ENCODE data around the gene ANTXR2. TPM values are rescaled to one million over a fixed set of nuclear protein-coding genes. Genes with fewer than 3 reads are reported as not detected.
A peak's percentile ranks its signal among the peaks of the same experiment; 100 is the strongest.

ANTXR2 gene
- total and polyA plus RNA-seq, 2 donors (not counting 3 experiments of a cell fraction or from before 2014, with no cell fraction given): 6.6 to 64.6 TPM

GRCh38 chr4:79851625-79852304 is 221.3 kb downstream of the ANTXR2 start:
- intact Hi-C loops (cut with micrococcal nuclease): no loop called here
- FAIRE-seq: no peak
- Histone ChIP-seq H3K4me1 (ENCODE audit: control insufficient read depth, extremely low read depth, insufficient read depth, low read length) (peaks cover 8% of the 10 kb centered on the region), H3K27me3 (ENCODE audit: control insufficient read depth in 2 of 2, insufficient read depth in 2 of 2, low read length in 2 of 2) (no peaks in the 10 kb centered on the region), H3K79me2 (ENCODE audit: control insufficient read depth, insufficient read depth, low read length) (no peaks in the 10 kb centered on the region), H3K4me3 (replicated peaks in 1 of 3; ENCODE audit: insufficient read depth in 1 of 3, low read depth in 1 of 3, low read length in 3 of 3) (no peak overlapping the region), H3K9ac (replicated peaks; ENCODE audit: extremely low read depth, insufficient read depth, low read length) (no peak overlapping the region), H3K27ac (ENCODE audit: insufficient read depth, low read depth, low read length) (no peak overlapping the region), H4K20me1 (replicated peaks; ENCODE audit: control insufficient read depth, extremely low read depth, insufficient read depth, low read length) (no peaks in the 10 kb centered on the region), H3K36me3 (ENCODE audit: control insufficient read depth in 2 of 2, extremely low read depth in 1 of 2, insufficient read depth in 2 of 2, low read length in 2 of 2) (no peaks in the 10 kb centered on the region), H3K9me1 (replicated peaks; ENCODE audit: control insufficient read depth, extremely low read depth, insufficient read depth, low read length) (no peaks in the 10 kb centered on the region), H2AFZ (ENCODE audit: low read depth, low read length) (peak overlapping the region; percentile 83), H3K4me2 (ENCODE audit: insufficient read depth, low read length) (peak overlapping the region; percentile 19), H3K9me3 (replicated peaks; ENCODE audit: control insufficient read depth, insufficient read depth, low read length) (no peaks in the 10 kb centered on the region)
- ChIA-PET POLR2A (no interaction called here), CTCF (interaction anchor here (1.2 kb wide), 1 partner anchor 45 kb away, joined by 3 read pairs; no protein-coding TSS in a partner anchor)
- peak; percentile 50 for DNase-seq (ENCODE audit: low read depth, low spot score)
- dilution Hi-C loops (cut with MboI; ENCODE audit: extremely low pct_ligation_motif_present, low sequenced_read_pairs): no loop called here
- no TSS peak for BruUV-seq (replicated peaks)
- TF ChIP-seq FOS (IDR thresholded peaks at IDR 0.05; ENCODE audit: borderline replicate concordance, insufficient read depth, low read length): peak; percentile 8
- TF ChIP-seq, protein P1, sequence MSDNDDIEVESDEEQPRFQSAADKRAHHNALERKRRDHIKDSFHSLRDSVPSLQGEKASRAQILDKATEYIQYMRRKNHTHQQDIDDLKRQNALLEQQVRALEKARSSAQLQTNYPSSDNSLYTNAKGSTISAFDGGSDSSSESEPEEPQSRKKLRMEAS (IDR thresholded peaks at IDR 0.05; ENCODE audit: insufficient read depth, insufficient read length): no peak

Other genes with a start within 250 kb of the ANTXR2 start
- 0.42 and 0.82 TPM in 2 replicates for gene PRDM8, start 124.3 kb upstream of the ANTXR2 start, total RNA-seq
- 0.28 and 0.67 TPM in 2 replicates for gene PRDM8, start 124.3 kb upstream of the ANTXR2 start, polyA plus RNA-seq
- 0.13 and 1.7 TPM in 2 replicates for gene FGF5, start 193.4 kb upstream of the ANTXR2 start, total RNA-seq
- gene FGF5, start 193.4 kb upstream of the ANTXR2 start, polyA plus RNA-seq: 0.37 and 0.73 TPM in 2 replicates

All from endothelial cell of umbilical vein (primary cell).